GM10266 (cell line): ENCODE results near the gene MEF2D.

ENCODE experiments used
- DNase-seq: peaks from one replicate; pipeline ENCODE4 v3.0.0; 2012; ENCODE audit errors: extremely low spot score
- CTCF ChIP-seq: IDR thresholded peaks from 2 replicates; pipeline ENCODE4 v1.5.1; 2012; ENCODE audit warnings: mild to moderate bottlenecking, low read depth; ENCODE audit not compliant: control insufficient read depth, insufficient read depth; ENCODE audit errors: missing control alignments

Gene MEF2D

GRCh38 chr1:156513185-156513584, 12.6 kb upstream of the MEF2D start:
- DNase-seq: no peak
- TF ChIP-seq CTCF: no peak

GRCh38 chr1:156511644-156512043, 11.1 kb upstream of the MEF2D start:
- no peak for DNase-seq
- TF ChIP-seq CTCF: no peak

GRCh38 chr1:156510709-156511108, 10.1 kb upstream of the MEF2D start:
- no peak for DNase-seq
- no peak for TF ChIP-seq CTCF

- no peak for DNase-seq
- no peak for TF ChIP-seq CTCF
Observed at GRCh38 chr1:156509424-156510034, 9.0 kb upstream of the MEF2D start.

GRCh38 chr1:156508955-156509234, 8.3 kb upstream of the MEF2D start:
- TF ChIP-seq CTCF: no peak
- DNase-seq: no peak

GRCh38 chr1:156508205-156508954, 7.8 kb upstream of the MEF2D start:
- no peak for TF ChIP-seq CTCF
- DNase-seq: peak; percentile 56

GRCh38 chr1:156506450-156506849, 5.9 kb upstream of the MEF2D start:
- TF ChIP-seq CTCF: no peak
- no peak for DNase-seq
